Thyroid gland (tissue), 4 donors: ENCODE results near the gene MTG2. TPM values are rescaled to one million over a fixed set of nuclear protein-coding genes. Genes with fewer than 3 reads are reported as not detected.

Experiments
- DNase-seq, 2 donors: peaks; one replicate each; pipeline ENCODE4 v3.0.0-alpha.2; 2019
- H3K27ac ChIP-seq, 3 donors: fragments of 200-600 bp; sonication (generic); 1 replicate in 2 of 3; 2 replicates in 1 of 3; pipeline ENCODE4 v1.5.1; 2016 to 2019; ENCODE audit warnings: mild to moderate bottlenecking in 1 of 3, moderate library complexity in 1 of 3
- H3K27me3 ChIP-seq: fragments of 200-600 bp; sonication (generic); one replicate; pipeline ENCODE4 v1.5.1; 2019
- H3K36me3 ChIP-seq, 2 donors: fragments of 200-600 bp; sonication (generic); one replicate each; pipeline ENCODE4 v1.5.1; 2016 to 2019
- H3K4me1 ChIP-seq, 2 donors: fragments of 200-600 bp; sonication (generic); one replicate each; pipeline ENCODE4 v1.5.1; 2017 to 2019
- H3K4me3 ChIP-seq, 3 donors: fragments of 200-600 bp; sonication (generic); replicated peaks in 1 of 3; 1 replicate in 2 of 3; 2 replicates in 1 of 3; pipeline ENCODE4 v1.5.1; 2016; ENCODE audit warnings: mild to moderate bottlenecking in 1 of 3
- H3K9me3 ChIP-seq: fragments of 200-600 bp; sonication (generic); one replicate; pipeline ENCODE4 v1.5.1; 2017
- CTCF ChIP-seq, 6 experiments: fragments of 200-600 bp in 3 of 6; fragments of 450-650 bp in 3 of 6; sonication (generic) in 3 of 6; IDR thresholded peaks; one replicate each; pipeline ENCODE4 v1.5.1; 2016 to 2019; ENCODE audit warnings: antibody characterized with exemption in 6 of 6, mild to moderate bottlenecking in 2 of 6, inconsistent platforms in 1 of 6, moderate library complexity in 1 of 6
- POLR2A ChIP-seq, 2 donors: fragments of 450-650 bp; IDR thresholded peaks; one replicate each; pipeline ENCODE4 v1.6.1; 2017; ENCODE audit warnings: antibody characterized with exemption in 2 of 2, mild to moderate bottlenecking in 2 of 2, moderate library complexity in 1 of 2
- WGBS, 2 donors: methylation state at CpG; one replicate each; pipeline ENCODE4 v1.1.5; 2017; 5-methylcytosine and 5-hydroxymethylcytosine counted together
- intact Hi-C: fragments of 100-400 bp; cut with DNase I; formaldehyde crosslinking; loops from one replicate; pipeline ENCODE4 v1.15.1; 2023
- total RNA-seq, 4 donors: library from RNA; depleted of rRNA; stranded (reverse); fragments of >200 nt; gene quantifications; one replicate each; pipeline ENCODE4 v1.2.3, GENCODE V29; 2016

Gene MTG2
- total RNA-seq, 4 donors from 2014 or later, result 21.6 to 38.2 (median 33.4) TPM

- DNase-seq, result no peak
- 93 to 95% methylated on average over 16 to 17 of the region's 18 CpGs for WGBS, 2 donors
- Histone ChIP-seq H3K27ac (no peak overlapping the region), H3K9me3 (no peaks in the 10 kb centered on the region), H3K27me3 (no peaks in the 10 kb centered on the region), H3K4me1 (no peaks in the 10 kb centered on the region), H3K4me3 (no peak overlapping the region), H3K36me3 (peaks cover 37 to 48% of the 10 kb centered on the region in 2 donors)
- TF ChIP-seq POLR2A (IDR thresholded peaks at IDR 0.05) (no peak), CTCF (IDR thresholded peaks at IDR 0.05) (no peak)
- intact Hi-C loops, result no loop called here
These were observed 15.0 kb downstream of the MTG2 start for GRCh38 chr20:62197801-62198200.

- Histone ChIP-seq H3K4me1 (no peaks in the 10 kb centered on the region), H3K27ac (no peak overlapping the region), H3K9me3 (no peaks in the 10 kb centered on the region), H3K4me3 (no peak overlapping the region), H3K27me3 (no peaks in the 10 kb centered on the region), H3K36me3 (peaks cover 37 to 53% of the 10 kb centered on the region in 2 donors)
- 94 to 96% methylated on average over 15 to 17 of the region's 17 CpGs for WGBS, 2 donors
- DNase-seq, result no peak
- intact Hi-C loops, result no loop called here
- TF ChIP-seq POLR2A (IDR thresholded peaks at IDR 0.05), result no peak
- no peak for TF ChIP-seq CTCF (IDR thresholded peaks at IDR 0.05)
These were observed 15.7 kb downstream of the MTG2 start for GRCh38 chr20:62198496-62198895.

- DNase-seq, result no peak
- WGBS, 2 donors, result 95 to 98% methylated on average over 18 of the region's 18 CpGs
- H3K4me1 ChIP-seq, result no peaks in the 10 kb centered on the region
- H3K36me3 ChIP-seq, result peaks cover 37 to 53% of the 10 kb centered on the region in 2 donors
- H3K27ac ChIP-seq, result no peak overlapping the region
- H3K4me3 ChIP-seq, result no peak overlapping the region
- intact Hi-C loops, result no loop called here
- TF ChIP-seq POLR2A (IDR thresholded peaks at IDR 0.05) (no peak), CTCF (IDR thresholded peaks at IDR 0.05) (no peak)
- no peaks in the 10 kb centered on the region for H3K9me3 ChIP-seq
- no peaks in the 10 kb centered on the region for H3K27me3 ChIP-seq
These were observed 16.1 kb downstream of the MTG2 start for GRCh38 chr20:62198931-62199330.

GRCh38 chr20:62200491-62201172 is 17.8 kb downstream of the MTG2 start:
- peaks cover 37 to 53% of the 10 kb centered on the region in 2 donors for H3K36me3 ChIP-seq
- no peak overlapping the region for H3K27ac ChIP-seq
- no peaks in the 10 kb centered on the region for H3K27me3 ChIP-seq
- intact Hi-C loops, result no loop called here
- H3K4me1 ChIP-seq, result no peaks in the 10 kb centered on the region
- DNase-seq, result no peak
- no peaks in the 10 kb centered on the region for H3K9me3 ChIP-seq
- H3K4me3 ChIP-seq, result no peak overlapping the region
- WGBS, 2 donors, result 93 to 95% methylated on average over 35 to 36 of the region's 38 CpGs
- TF ChIP-seq POLR2A (IDR thresholded peaks at IDR 0.05) (no peak), CTCF (IDR thresholded peaks at IDR 0.05) (no peak)

GRCh38 chr20:62201173-62202082 is 18.6 kb downstream of the MTG2 start:
- no peak for DNase-seq
- no peaks in the 10 kb centered on the region for H3K9me3 ChIP-seq
- intact Hi-C loops, result no loop called here
- H3K27ac ChIP-seq, result no peak overlapping the region
- 86 to 94% methylated on average over 29 of the region's 38 CpGs for WGBS, 2 donors
- no peaks in the 10 kb centered on the region for H3K4me1 ChIP-seq
- H3K27me3 ChIP-seq, result no peaks in the 10 kb centered on the region
- TF ChIP-seq POLR2A (IDR thresholded peaks at IDR 0.05), result no peak
- no peak for TF ChIP-seq CTCF (IDR thresholded peaks at IDR 0.05)
- no peak overlapping the region for H3K4me3 ChIP-seq
- peaks cover 37 to 49% of the 10 kb centered on the region in 2 donors for H3K36me3 ChIP-seq
